ENCODE measurements around the gene NKTR.

The NKTR gene

GRCh38 chr3:42653560-42654330 lies 53.3 kb downstream of the NKTR start, which contains the start of gene ZBTB47 (continued):
- no peak for TF ChIP-seq ZBTB21 (tag by site-specific recombination; IDR thresholded peaks at IDR 0.05)
- TF ChIP-seq ZFHX2 (tag by site-specific recombination; conservative IDR thresholded peaks at IDR 0.05): no peak
- no peak for TF ChIP-seq ZNF549 (tag by site-specific recombination; IDR thresholded peaks at IDR 0.05)
- TF ChIP-seq ZNF394 (tag by site-specific recombination; IDR thresholded peaks at IDR 0.05; ENCODE audit: borderline replicate concordance): no peak
- no peak for TF ChIP-seq ZNF433 (tag by site-specific recombination; IDR thresholded peaks at IDR 0.05; ENCODE audit: low read depth)
- TF ChIP-seq ZBTB48 (tag by site-specific recombination; IDR thresholded peaks at IDR 0.05): no peak
- no peak for TF ChIP-seq HOXA7 (CRISPR knock-in tag; IDR thresholded peaks at IDR 0.05; ENCODE audit: borderline replicate concordance)
- no peak for TF ChIP-seq ZNF558 (tag by site-specific recombination; IDR thresholded peaks at IDR 0.05)
- no peak for TF ChIP-seq ZNF398 (tag by site-specific recombination; IDR thresholded peaks at IDR 0.05)
- TF ChIP-seq ZNF26 (tag by site-specific recombination; IDR thresholded peaks at IDR 0.05): no peak
- TF ChIP-seq ZXDB (tag by site-specific recombination; IDR thresholded peaks at IDR 0.05): no peak
- no peak for TF ChIP-seq ZFP3 (tag by site-specific recombination; IDR thresholded peaks at IDR 0.05; ENCODE audit: low read depth)
- no peak for TF ChIP-seq ZSCAN18 (tag by site-specific recombination; IDR thresholded peaks at IDR 0.05)
- TF ChIP-seq REPIN1 (tag by site-specific recombination; IDR thresholded peaks at IDR 0.05; ENCODE audit: low read depth): no peak
- no peak for TF ChIP-seq ATF2 (tag by site-specific recombination; IDR thresholded peaks at IDR 0.05; ENCODE audit: low read depth)
- TF ChIP-seq ZNF138 (tag by site-specific recombination; IDR thresholded peaks at IDR 0.05; ENCODE audit: borderline replicate concordance): no peak
- TF ChIP-seq KLF8 (tag by site-specific recombination; IDR thresholded peaks at IDR 0.05): no peak
- TF ChIP-seq ZNF112 (tag by site-specific recombination; IDR thresholded peaks at IDR 0.05): no peak
- no peak for TF ChIP-seq ZNF354C (tag by site-specific recombination; IDR thresholded peaks at IDR 0.05; ENCODE audit: borderline replicate concordance, low read depth)
- no peak for TF ChIP-seq SALL2 (tag by site-specific recombination; IDR thresholded peaks at IDR 0.05; ENCODE audit: borderline replicate concordance)
- no peak for TF ChIP-seq SP2 (tag by site-specific recombination; IDR thresholded peaks at IDR 0.05)
- TF ChIP-seq ZNF677 (tag by site-specific recombination; IDR thresholded peaks at IDR 0.05): no peak
- no peak for TF ChIP-seq ZNF777 (tag by site-specific recombination; IDR thresholded peaks at IDR 0.05; ENCODE audit: borderline replicate concordance)
- TF ChIP-seq GLIS2 (tag by site-specific recombination; IDR thresholded peaks at IDR 0.05): peak; percentile 67
- no peak for TF ChIP-seq ZNF202 (tag by site-specific recombination; IDR thresholded peaks at IDR 0.05; ENCODE audit: borderline replicate concordance)
- no peak for TF ChIP-seq ZNF449 (tag by site-specific recombination; IDR thresholded peaks at IDR 0.05)
- TF ChIP-seq ZNF335 (tag by site-specific recombination; conservative IDR thresholded peaks at IDR 0.05): 0 out of 2 replicates have a peak, but pooled peaks have one; percentile 28
- TF ChIP-seq ZNF221 (tag by site-specific recombination; IDR thresholded peaks at IDR 0.05; ENCODE audit: borderline replicate concordance): no peak
- no peak for TF ChIP-seq ZNF596 (tag by site-specific recombination; IDR thresholded peaks at IDR 0.05)
- TF ChIP-seq KLF7 (tag by site-specific recombination; IDR thresholded peaks at IDR 0.05; ENCODE audit: borderline replicate concordance): no peak
